Activated CD4-positive, alpha-beta T cell treated with anti-CD3 and anti-CD28 coated beads for 48 hours (primary cell): ENCODE measurements around the gene PACSIN3.

Experiments
- DNase-seq: peaks from one replicate; pipeline ENCODE4 v3.0.0-alpha.2; 2020

The PACSIN3 gene

GRCh38 chr11:47152126-47152952 is 33.9 kb downstream of the PACSIN3 start:
- DNase-seq: no peak

DNA sequence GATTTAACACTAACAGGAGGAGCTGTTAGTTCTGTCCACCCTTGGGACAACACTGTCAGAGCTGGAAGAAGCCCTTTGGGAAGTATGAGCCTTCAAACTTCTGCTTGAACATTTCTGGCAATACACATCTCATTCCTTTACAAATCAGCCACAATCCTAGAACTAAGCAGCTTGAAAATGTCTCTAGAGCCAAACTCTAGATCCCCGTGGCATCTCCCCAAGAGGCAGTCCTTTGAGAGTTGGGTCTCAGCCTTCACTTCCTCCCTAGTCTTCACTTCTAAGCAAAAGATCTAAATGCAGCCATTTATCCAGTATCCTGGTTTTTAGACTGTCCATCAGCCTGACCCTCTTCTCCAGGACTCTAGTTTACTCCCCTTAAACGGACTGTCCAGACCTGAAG is 36.5 kb downstream of the PACSIN3 start:
- DNase-seq: no peak

- no peak for DNase-seq
These were observed 37.2 kb downstream of the PACSIN3 start for GRCh38 chr11:47148903-47149531.

GRCh38 chr11:47148270-47148669 is 38.0 kb downstream of the PACSIN3 start:
- no peak for DNase-seq

GRCh38 chr11:47147681-47148080 is 38.6 kb downstream of the PACSIN3 start:
- no peak for DNase-seq

DNA sequence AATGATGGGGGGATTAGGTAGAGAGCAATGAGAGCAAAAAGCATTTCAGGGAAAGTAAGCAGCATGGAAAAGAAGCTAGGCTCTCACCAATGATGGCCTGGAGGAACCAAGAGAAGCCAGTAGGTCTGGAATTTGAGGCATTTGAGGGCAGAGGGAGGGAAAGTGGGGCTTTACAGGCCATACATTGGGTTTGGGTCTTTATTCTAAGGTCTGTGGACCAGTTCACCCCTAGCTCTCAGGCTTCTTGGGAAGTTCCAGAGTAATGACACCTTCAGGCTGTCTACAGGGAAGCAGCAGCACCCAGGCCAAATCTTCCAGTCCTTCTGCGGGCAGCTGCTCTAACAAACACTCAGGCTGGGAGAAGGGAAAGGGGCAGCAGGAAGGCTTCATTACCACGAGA is 39.0 kb downstream of the PACSIN3 start:
- no peak for DNase-seq

DNA sequence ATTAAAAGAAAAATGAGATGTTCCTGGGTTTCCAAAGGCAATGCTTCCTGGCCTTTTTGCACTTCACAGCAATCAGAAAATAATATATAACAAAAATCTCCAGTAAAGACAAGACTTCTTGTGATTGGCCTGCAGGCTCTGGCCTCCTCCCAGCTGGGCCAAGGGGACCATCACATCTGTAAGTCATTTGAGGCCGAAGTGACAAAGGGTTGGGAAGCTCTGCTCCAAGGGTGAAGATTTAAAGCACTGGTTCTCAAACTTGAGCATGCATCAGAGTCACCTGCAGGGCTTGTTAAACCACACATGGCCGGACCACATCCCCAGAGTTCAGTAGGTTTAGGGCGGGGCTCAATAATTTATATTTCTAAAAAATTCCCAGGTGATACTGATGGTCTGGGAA is 41.7 kb downstream of the PACSIN3 start:
- no peak for DNase-seq

- no peak for DNase-seq
These were observed 42.9 kb downstream of the PACSIN3 start for GRCh38 chr11:47143322-47143721.

- no peak for DNase-seq
These were observed 46.4 kb downstream of the PACSIN3 start for GRCh38 chr11:47139878-47140277.

DNA sequence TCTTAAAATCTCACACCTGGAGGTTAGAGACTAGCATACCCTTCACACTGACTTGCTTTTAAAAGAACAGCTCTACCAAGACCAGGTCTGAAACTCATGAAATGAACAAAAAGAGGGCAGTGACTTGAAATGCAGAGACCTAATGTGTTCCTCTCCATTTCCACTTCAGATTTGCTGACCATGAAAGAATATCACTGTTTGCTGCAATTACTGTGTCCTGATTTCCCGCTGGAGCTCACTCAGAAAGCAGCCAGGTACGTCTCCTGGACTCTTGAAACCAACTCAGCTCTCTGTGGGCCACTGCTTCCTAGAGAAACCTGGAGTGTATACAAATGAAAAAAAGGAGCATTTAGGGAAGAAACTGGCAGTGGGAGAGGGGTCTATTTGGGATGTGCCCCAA is 48.8 kb downstream of the PACSIN3 start:
- DNase-seq: no peak

GRCh38 chr11:47136921-47137320 is 49.3 kb downstream of the PACSIN3 start:
- DNase-seq: no peak

- no peak for DNase-seq
These were observed 49.9 kb downstream of the PACSIN3 start for GRCh38 chr11:47136327-47136726.

GRCh38 chr11:47132981-47133380 is 53.3 kb downstream of the PACSIN3 start:
- DNase-seq: no peak

DNA sequence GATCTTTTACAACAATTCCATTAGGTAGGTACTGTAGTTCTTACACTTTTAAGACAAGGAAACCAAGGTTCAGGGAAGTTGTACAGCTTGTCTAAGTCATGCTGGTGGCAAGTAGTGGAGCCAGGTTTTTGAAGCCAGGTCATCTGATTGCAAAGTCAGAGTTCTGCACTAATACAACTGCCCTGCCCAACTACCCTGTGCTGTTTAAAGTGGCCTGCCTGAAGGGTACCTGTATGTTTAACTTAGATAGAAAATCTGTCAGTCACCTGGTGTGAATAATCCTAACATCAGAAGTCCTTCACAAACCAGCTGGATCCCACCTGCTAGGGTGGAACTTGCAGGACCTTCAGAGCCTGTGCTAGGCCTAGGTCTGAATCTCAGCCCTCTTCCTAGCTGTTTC is 53.7 kb downstream of the PACSIN3 start:
- DNase-seq: no peak

DNA sequence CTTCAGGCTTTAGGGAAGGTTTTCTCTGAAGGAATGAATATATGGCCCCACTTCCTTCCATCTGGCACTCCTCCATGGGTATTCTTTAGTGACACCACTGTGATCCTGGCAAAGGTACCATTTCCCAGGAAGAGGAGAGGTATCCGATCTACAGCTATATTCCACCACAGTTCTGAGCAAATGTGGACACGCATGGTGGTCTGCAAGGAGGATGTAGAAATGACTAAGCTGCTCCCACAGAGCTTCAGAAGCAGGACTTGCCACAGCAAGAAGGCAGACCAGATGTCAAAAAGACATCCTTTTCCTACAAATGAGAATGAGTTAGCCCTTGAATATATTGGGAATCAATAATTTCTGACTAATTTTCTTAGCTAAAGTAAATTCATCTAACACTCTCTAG is 55.1 kb downstream of the PACSIN3 start:
- DNase-seq: no peak

- no peak for DNase-seq
These were observed 55.7 kb downstream of the PACSIN3 start for GRCh38 chr11:47130543-47130942.
